Subcutaneous abdominal adipose tissue (tissue), 5 donors: Measurements from ENCODE around the gene TP73.
"Not testable (repeated sequence)": the region's sequence is repeated elsewhere in the genome, so short reads cannot be mapped to it uniquely, and the experiment has no call there.

Experiments used
- H3K27ac ChIP-seq: one replicate; pipeline ENCODE4 v1.7.0; 2013; ENCODE audit warnings: low read depth, mild to moderate bottlenecking, inconsistent platforms, low read length, moderate library complexity
- H3K27me3 ChIP-seq, 5 donors: one replicate each; pipeline ENCODE4 v1.7.0; 2013; ENCODE audit warnings: low read length in 5 of 5, inconsistent platforms in 1 of 5; ENCODE audit not compliant: control insufficient read depth in 5 of 5, insufficient read depth in 4 of 5
- H3K36me3 ChIP-seq, 5 donors: one replicate each; pipeline ENCODE4 v1.7.0; 2013; ENCODE audit warnings: low read length in 5 of 5; ENCODE audit not compliant: control insufficient read depth in 5 of 5, insufficient read depth in 5 of 5
- H3K4me1 ChIP-seq, 5 donors: one replicate each; pipeline ENCODE4 v1.7.0; 2013; ENCODE audit warnings: low read length in 5 of 5, mild to moderate bottlenecking in 3 of 5, moderate library complexity in 1 of 5; ENCODE audit not compliant: control insufficient read depth in 5 of 5, insufficient read depth in 5 of 5
- H3K4me3 ChIP-seq, 5 donors: one replicate each; pipeline ENCODE4 v1.7.0; 2013; ENCODE audit warnings: low read length in 5 of 5, low read depth in 1 of 5
- H3K9ac ChIP-seq, 5 donors: one replicate each; pipeline ENCODE4 v1.7.0; 2013; ENCODE audit warnings: low read length in 5 of 5, mild to moderate bottlenecking in 4 of 5, moderate library complexity in 3 of 5
- H3K9me3 ChIP-seq, 5 donors: one replicate each; pipeline ENCODE4 v1.7.0; 2013; ENCODE audit warnings: low read length in 5 of 5; ENCODE audit not compliant: control insufficient read depth in 5 of 5
- donor health status: healthy.
- donor health status: healthy.
- donor health status: healthy.
- donor health status: healthy.
- donor health status: healthy.

Gene TP73

DNA sequence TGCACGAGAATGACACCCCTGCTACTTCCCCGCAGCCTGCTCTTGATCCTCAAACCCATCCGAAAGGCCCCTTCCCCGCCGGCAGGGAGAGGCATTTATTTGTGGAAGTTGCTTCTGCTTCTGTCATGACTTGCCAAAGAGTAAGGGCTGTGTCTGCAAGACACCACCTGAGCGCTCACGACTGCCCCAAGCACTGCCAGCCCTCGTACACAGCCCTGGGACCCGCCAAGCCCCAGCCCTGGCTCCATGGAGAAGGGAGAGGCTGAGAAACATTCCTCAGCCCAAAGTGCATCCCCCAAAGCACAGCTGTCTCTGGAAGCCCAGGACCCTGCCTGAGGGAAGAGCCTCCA lies 33.8 kb upstream of the TP73 start:
- Histone ChIP-seq H3K27me3 (peaks cover 0 to 28% (median 17%) of the 10 kb centered on the region in 5 donors), H3K27ac (no peak overlapping the region), H3K9ac (no peak overlapping the region), H3K4me3 (no peak overlapping the region), H3K36me3 (no peaks in the 10 kb centered on the region), H3K9me3 (no peaks in the 10 kb centered on the region), H3K4me1 (peaks cover 7 to 25% (median 15%) of the 10 kb centered on the region in 5 donors)

DNA sequence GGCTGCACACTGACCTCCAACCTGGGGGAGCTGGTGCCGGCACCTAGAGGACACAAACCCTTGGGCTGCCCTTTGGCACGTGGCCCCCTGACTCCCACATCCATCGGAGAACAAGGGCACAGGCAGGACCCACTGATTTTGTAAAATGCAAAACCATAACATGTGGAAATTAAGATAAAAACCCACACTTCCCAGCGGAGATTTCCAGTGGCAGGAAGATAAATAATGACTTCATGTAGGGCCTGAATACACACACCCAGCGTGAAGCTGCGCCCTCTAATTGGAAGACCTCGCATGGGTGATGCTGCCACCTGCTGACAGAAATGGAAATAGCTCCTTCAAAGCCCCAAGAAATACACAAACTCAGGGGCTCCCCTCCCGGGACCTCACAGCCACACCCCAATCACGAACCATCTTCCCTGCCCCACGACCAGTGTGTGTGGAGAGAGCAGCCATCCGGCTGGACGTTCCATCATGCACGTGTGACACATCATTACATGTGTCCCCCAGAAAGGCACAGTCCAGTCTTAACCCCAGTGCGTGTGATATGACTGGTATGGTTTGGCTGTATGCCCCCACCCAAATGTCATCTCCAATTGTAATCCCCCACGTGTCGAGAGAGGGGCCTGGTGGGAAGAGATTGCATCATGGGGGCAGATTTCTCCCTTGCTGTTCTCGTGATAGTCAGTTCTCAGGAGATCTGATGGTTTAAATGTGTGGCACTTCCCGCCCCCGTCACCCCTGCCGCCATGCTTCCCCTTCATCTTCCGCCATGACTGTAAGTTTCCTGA lies 33.2 kb upstream of the TP73 start:
- H3K36me3 ChIP-seq, result no peaks in the 10 kb centered on the region
- H3K27ac ChIP-seq, result no peak overlapping the region
- H3K4me1 ChIP-seq, result peaks cover 12 to 30% (median 21%) of the 10 kb centered on the region in 5 donors
- H3K9ac ChIP-seq, result peak overlapping the region in 1 of 5 donors; percentile 38
- H3K9me3 ChIP-seq, result no peaks in the 10 kb centered on the region
- no peak overlapping the region for H3K4me3 ChIP-seq
- H3K27me3 ChIP-seq, result peaks cover 0 to 23% (median 11%) of the 10 kb centered on the region in 5 donors

DNA sequence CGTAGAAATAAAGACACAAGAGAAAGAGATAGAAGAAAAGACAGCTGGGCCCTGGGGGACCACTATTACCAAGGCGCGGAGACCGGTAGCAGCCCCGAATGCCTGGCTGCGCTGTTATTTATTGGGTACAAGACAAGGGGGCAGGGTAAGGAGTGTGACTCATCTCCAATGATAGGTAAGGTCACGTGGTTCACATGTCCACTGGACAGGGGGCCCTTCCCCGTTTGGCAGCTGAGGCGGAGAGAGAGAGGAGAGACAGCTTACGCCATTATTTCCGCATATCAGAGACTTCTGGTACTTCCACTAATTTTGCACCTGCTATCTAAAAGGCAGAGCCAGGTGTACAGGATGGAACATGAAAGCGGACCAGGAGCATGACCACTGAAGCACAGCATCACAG lies 31.6 kb upstream of the TP73 start:
- Histone ChIP-seq H3K4me3 (no peak overlapping the region), H3K27ac (no peak overlapping the region), H3K4me1 (peaks cover 14 to 38% (median 27%) of the 10 kb centered on the region in 5 donors), H3K9me3 (no peaks in the 10 kb centered on the region), H3K27me3 (peaks cover 0 to 10% (median 9%) of the 10 kb centered on the region in 5 donors), H3K36me3 (no peaks in the 10 kb centered on the region), H3K9ac (no peak overlapping the region)

DNA sequence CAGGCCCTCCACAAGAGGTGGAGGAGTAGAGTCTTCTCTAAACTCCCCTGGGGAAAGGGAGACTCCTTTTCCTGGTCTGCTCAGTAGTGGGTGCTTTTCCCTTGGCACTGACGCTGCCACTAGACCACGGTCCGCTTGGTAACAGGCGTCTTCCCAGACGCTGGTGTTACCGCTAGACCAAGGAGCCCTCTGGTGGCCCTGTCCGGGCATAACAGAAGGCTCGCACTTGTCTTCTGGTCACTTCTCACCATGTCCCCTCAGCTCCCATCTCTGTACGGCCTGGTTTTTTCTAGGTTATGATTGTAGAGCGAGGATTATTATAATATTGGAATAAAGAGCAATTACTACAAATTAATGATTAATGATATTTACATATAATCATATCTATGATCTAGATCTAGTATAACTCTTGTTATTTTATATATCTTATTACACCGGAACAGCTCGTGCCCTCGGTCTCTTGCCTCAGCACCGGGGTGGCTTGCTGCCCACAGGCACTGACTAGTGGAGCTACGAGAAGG lies 31.1 kb upstream of the TP73 start:
- H3K9me3 ChIP-seq, H3K9ac ChIP-seq, H3K27ac ChIP-seq, H3K27me3 ChIP-seq, H3K36me3 ChIP-seq, H3K4me3 ChIP-seq: not testable (repeated sequence)
- peaks cover 15 to 43% (median 30%) of the 10 kb centered on the region in 5 donors for H3K4me1 ChIP-seq

DNA sequence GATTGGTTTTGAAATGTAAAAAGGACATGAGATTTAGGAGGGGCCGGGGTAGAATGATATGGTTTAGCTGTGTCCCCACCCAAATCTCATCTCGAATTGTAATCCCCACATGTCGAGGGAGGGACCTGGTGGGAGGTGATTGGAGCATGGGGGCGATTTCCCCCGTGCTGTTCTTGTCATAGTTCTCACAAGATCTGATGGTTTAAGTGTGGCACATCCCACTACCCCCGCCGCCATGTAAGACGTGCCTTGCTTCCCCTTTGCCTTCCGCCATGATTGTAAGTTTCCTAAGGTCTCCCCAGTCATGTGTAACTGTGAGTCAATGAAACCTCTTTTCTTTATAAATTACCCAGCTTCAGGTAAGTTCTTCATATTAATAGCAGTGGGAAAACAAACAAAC lies 30.2 kb upstream of the TP73 start:
- not testable (repeated sequence) for H3K27me3 ChIP-seq, H3K36me3 ChIP-seq, H3K9me3 ChIP-seq, H3K4me3 ChIP-seq, H3K9ac ChIP-seq, H3K27ac ChIP-seq
- peaks cover 15 to 44% (median 30%) of the 10 kb centered on the region in 5 donors for H3K4me1 ChIP-seq

DNA sequence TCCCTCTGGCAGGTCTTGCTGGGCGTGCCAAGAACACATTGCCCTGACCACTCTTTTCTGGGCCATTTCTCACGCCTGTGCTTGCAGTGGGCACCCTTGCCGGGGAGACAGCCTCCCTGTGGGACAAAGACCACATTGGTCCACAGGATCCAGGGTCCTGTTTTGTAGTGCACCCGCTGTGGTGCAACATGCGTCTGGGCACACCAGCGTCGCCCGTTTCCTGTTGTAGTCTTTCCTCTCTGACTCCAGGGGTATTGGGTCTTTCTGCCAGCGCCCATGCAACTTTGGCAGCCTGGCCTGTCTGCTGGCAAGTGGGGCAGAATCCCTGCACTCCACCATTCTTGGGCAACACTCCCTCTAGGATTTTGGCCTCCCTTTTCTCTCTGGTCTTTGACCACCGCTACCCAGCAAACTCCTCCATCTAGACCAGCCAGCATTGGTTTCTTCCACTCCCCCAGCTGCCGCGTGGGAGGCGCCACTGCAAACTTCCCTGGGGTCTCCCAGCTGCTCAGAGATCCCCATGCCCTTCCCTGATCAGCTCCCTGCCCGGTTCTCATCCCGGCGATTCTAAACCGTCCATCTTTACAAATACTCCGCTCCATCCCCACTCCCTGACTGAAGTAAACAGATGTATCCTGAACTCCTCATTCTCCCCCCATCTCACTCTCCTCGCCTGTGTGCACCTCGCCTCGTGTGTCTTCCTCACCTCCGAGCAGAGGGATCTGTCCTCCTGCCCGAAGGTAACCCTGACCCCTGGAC lies 28.7 kb upstream of the TP73 start:
- Histone ChIP-seq H3K27me3 (peaks cover 0 to 2% (median 0%) of the 10 kb centered on the region in 5 donors), H3K4me3 (peak overlapping the region; percentile 85 to 99 (median 90)), H3K36me3 (peaks cover 0 to 17% (median 15%) of the 10 kb centered on the region in 5 donors), H3K9me3 (no peaks in the 10 kb centered on the region), H3K9ac (peak overlapping the region; percentile 42 to 87 (median 60)), H3K27ac (peak overlapping the region; percentile 54), H3K4me1 (peaks cover 15 to 43% (median 30%) of the 10 kb centered on the region in 5 donors)

DNA sequence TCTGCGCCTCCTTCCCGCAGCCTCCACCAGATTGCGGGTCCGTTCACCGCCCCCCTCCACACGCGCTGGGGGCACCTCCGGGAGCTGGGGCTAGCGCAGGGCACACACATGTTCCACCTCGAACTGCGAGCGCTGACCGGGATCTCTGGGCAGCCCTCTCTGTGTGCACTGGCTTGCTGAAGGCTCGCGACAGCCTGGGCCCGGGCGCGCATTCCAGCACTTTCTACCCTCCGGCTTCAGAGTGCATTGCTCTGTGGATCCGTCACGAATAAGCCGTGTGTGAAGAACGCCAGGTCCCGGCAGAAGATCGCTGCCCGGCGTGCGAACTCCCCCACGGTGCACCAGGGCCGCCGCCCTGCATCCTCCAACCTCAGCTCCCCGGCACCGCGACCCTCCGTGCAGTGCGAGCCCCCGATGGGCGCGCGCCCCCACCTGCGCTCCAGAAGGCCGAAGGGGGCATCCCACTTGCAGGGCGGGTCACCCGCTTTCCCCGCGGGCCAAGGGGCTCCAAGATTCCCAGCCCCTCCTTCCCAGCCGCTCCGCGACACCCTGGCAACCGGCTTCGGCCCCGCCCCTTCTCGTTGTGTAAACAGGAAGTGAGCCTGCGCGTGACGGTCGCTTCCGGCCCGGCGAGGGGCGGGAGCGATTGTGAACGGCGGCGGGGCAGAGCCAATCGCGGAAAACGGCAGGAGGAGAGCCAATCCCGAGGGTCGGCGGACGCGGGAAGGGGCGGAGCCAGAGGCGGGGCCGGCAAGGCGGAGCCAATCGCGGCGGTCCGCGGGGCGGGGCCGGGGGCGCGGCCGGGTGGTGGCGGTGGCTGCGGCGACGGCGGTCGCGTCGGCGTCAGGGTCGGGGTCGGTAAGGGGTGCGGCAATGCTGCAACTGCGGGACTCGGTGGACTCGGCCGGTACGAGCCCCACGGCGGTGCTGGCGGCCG lies 27.8 kb upstream of the TP73 start, which contains the start of gene TPRG1L:
Gene TPRG1L, plus strand, starts transcription at position 816 of the 937 bp plus-strand sequence. Its CDS starts 58 bp downstream, at position 874.
- Histone ChIP-seq H3K27me3 (no peaks in the 10 kb centered on the region), H3K4me1 (peaks cover 13 to 36% (median 30%) of the 10 kb centered on the region in 5 donors), H3K27ac (peak within 1 kb of the TSS; percentile 54), H3K9ac (peak within 1 kb of the TSS; percentile 60 to 87 (median 72)), H3K9me3 (no peaks in the 10 kb centered on the region), H3K4me3 (peak within 1 kb of the TSS; percentile 85 to 99 (median 90)), H3K36me3 (peaks cover 0 to 26% (median 24%) of the 10 kb centered on the region in 5 donors)

DNA sequence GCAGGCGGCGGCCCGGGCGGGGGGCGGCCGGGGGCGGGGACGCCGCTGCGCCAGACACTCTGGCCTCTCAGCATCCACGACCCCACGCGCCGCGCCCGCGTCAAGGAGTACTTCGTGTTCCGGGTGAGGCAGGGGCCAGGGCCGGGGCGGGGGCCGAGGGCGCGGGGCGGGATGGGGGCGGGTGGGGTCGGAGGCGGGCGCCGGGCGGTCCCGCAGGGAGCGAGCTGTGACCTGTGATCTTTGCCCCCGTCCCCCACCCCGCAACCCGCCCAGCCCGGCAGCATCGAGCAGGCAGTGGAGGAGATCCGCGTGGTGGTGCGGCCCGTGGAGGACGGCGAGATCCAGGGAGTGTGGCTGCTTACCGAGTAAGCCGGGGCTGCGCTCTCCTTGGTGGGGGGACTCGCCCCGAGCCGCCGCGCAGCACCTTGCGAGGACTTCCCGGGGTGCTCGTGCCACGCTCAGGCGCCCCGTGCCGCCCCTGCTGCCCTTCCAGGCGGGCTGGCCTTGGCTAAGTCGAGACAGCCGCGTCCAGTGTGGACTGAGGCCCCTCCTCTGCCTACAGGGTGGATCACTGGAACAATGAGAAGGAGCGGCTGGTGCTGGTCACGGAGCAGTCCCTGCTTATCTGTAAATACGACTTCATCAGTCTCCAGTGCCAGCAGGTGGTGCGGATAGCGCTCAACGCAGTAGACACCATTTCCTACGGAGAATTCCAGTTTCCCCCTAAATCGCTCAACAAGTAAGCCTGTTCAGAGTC lies 27.0 kb upstream of the TP73 start:
- Histone ChIP-seq H3K4me3 (peak overlapping the region; percentile 66 to 99 (median 73)), H3K4me1 (peaks cover 13 to 37% (median 30%) of the 10 kb centered on the region in 5 donors), H3K9me3 (no peaks in the 10 kb centered on the region), H3K9ac (peak overlapping the region in 4 of 5 donors; percentile 62 to 86 (median 78)), H3K36me3 (peaks cover 0 to 34% (median 32%) of the 10 kb centered on the region in 5 donors), H3K27me3 (no peaks in the 10 kb centered on the region), H3K27ac (no peak overlapping the region)

DNA sequence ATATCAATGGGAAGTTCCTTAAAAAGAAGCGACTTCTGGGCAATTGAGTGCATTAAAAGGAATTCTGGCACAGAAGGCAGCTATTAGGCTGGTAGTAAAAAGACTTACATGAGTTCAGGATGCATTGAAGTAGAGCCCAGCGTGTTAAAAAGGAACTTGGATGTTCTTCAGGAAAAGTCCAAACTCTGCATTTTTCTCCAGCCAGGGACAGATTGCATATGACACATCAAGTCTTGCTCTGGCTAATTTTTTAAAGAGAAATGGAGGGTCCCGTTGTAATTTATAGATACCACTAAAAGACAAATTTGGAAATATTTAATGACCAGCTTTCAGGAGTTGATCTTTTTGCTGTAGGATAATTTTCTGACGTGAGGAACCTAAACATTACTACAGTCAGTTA lies 26.3 kb upstream of the TP73 start:
- Histone ChIP-seq H3K4me3 (peak overlapping the region in 4 of 5 donors; percentile 66 to 99 (median 85)), H3K36me3 (peaks cover 0 to 40% (median 38%) of the 10 kb centered on the region in 5 donors), H3K9me3 (no peaks in the 10 kb centered on the region), H3K4me1 (peaks cover 13 to 35% (median 27%) of the 10 kb centered on the region in 5 donors), H3K9ac (peak overlapping the region in 4 of 5 donors; percentile 62 to 86 (median 78)), H3K27me3 (no peaks in the 10 kb centered on the region), H3K27ac (no peak overlapping the region)
